PC-3 (cell line): ENCODE data around the gene CD300C. TPM values are rescaled to one million over a fixed set of nuclear protein-coding genes. Genes with fewer than 3 reads are reported as not detected.

ENCODE experiments used
- ATAC-seq: fragments of 200-7000 bp; cut with Tn5 transposase; 2 replicates; pipeline ENCODE4 v1.9.1; 2020; ENCODE audit warnings: mild to moderate bottlenecking, moderate library complexity
- BruUV-seq: library from RNA; stranded (reverse); fragments of 400-500 nt; replicated peaks from 2 replicates; lab custom pipeline; 2021; lab: Mats Ljungman, UMichigan
- CTCF ChIA-PET: fragments of 300-600 bp; sonication (Branson Sonifier 250); formaldehyde crosslinking; loops from one replicate; lab custom pipeline; 2022; ENCODE audit warnings: antibody characterized with exemption; lab: Charles Lee
- POLR2A ChIA-PET: fragments of 300-600 bp; sonication (Branson Sonifier 250); formaldehyde crosslinking; loops from one replicate; lab custom pipeline; 2022; ENCODE audit warnings: antibody characterized with exemption; ENCODE audit not compliant: unreplicated experiment; lab: Charles Lee
- DNase-seq: peaks from one replicate; pipeline ENCODE4 v3.0.0-alpha.2; 2015
- H2AFZ ChIP-seq: fragments of 300-600 bp; sonication (generic); 2 replicates; pipeline ENCODE4 v1.6.0; 2016; ENCODE audit warnings: antibody characterized with exemption, low read length
- H3F3A ChIP-seq: fragments of 300-600 bp; sonication (generic); one replicate; pipeline ENCODE4 v1.6.0; 2017; ENCODE audit warnings: antibody characterized with exemption, low read length, control low read depth, mild to moderate bottlenecking; ENCODE audit not compliant: unreplicated experiment
- H3K27ac ChIP-seq: fragments of 300-600 bp; sonication (generic); 2 replicates; pipeline ENCODE4 v1.5.1; 2016; ENCODE audit warnings: mild to moderate bottlenecking, low read length
- H3K27me3 ChIP-seq: fragments of 300-600 bp; sonication (generic); 2 replicates; pipeline ENCODE4 v1.6.1; 2016; ENCODE audit warnings: low read length, mixed read lengths
- H3K36me3 ChIP-seq: fragments of 300-600 bp; sonication (generic); 2 replicates; pipeline ENCODE4 v1.6.1; 2016; ENCODE audit warnings: low read depth, mixed run types, low read length, mixed read lengths
- H3K4me1 ChIP-seq: fragments of 300-600 bp; sonication (generic); 2 replicates; pipeline ENCODE4 v1.5.1; 2016; ENCODE audit warnings: low read length; ENCODE audit not compliant: insufficient read depth
- H3K4me2 ChIP-seq: fragments of 300-600 bp; sonication (generic); 2 replicates; pipeline ENCODE4 v1.6.0; 2016; ENCODE audit warnings: low read length
- H3K4me3 ChIP-seq: fragments of 300-600 bp; sonication (generic); 2 replicates; pipeline ENCODE4 v1.5.1; 2016; ENCODE audit warnings: mild to moderate bottlenecking, low read length, mixed read lengths
- H3K79me2 ChIP-seq: fragments of 300-600 bp; sonication (generic); 2 replicates; pipeline ENCODE4 v1.6.1; 2017; ENCODE audit warnings: low read length, mixed read lengths
- H3K9ac ChIP-seq: fragments of 300-600 bp; sonication (generic); 2 replicates; pipeline ENCODE4 v1.6.0; 2016; ENCODE audit warnings: mild to moderate bottlenecking, low read length
- H3K9me2 ChIP-seq: fragments of 300-600 bp; sonication (generic); replicated peaks from 2 replicates; pipeline ENCODE4 v1.6.1; 2016; ENCODE audit warnings: mixed run types, low read length, mixed read lengths
- H3K9me3 ChIP-seq: fragments of 300-600 bp; sonication (generic); 2 replicates; pipeline ENCODE4 v1.6.1; 2016; ENCODE audit warnings: low read length, mixed read lengths
- H4K20me1 ChIP-seq: fragments of 300-600 bp; sonication (generic); 2 replicates; pipeline ENCODE4 v1.6.1; 2016; ENCODE audit warnings: low read length, mixed read lengths
- CTCF ChIP-seq: fragments of 300-600 bp; sonication (generic); conservative IDR thresholded peaks from 2 replicates; pipeline ENCODE4 v1.5.1; 2017; ENCODE audit warnings: antibody characterized with exemption, low read depth, mild to moderate bottlenecking, low read length
- EZH2 ChIP-seq: fragments of 300-600 bp; sonication (generic); IDR thresholded peaks from one replicate; pipeline ENCODE4 v1.6.1; 2017; ENCODE audit warnings: antibody characterized with exemption, mild to moderate bottlenecking, low read length; ENCODE audit not compliant: unreplicated experiment
- EZH2phosphoT487 ChIP-seq: fragments of 300-600 bp; sonication (generic); IDR thresholded peaks from 2 replicates; pipeline ENCODE4 v1.6.1; 2018; ENCODE audit warnings: mild to moderate bottlenecking, antibody characterized with exemption, low read length, borderline replicate concordance
- intact Hi-C: fragments of 100-400 bp; cut with micrococcal nuclease; formaldehyde crosslinking; loops from 2 replicates; pipeline ENCODE4 v1.9.0; 2023
- total RNA-seq: library from RNA; depleted of rRNA; stranded (reverse); fragments of >200 nt; gene quantifications from 2 replicates; pipeline ENCODE4 v1.2.3, GENCODE V29; 2014

The CD300C gene
- total RNA-seq, 1 experiment from 2014 or later: not detected

GRCh38 chr17:74550602-74551001 lies 4.7 kb upstream of the CD300C start:
- ChIA-PET POLR2A (no interaction called here), CTCF (no interaction called here)
- no peaks in the 10 kb centered on the region for H3K36me3 ChIP-seq
- intact Hi-C loops: no loop called here
- H3K79me2 ChIP-seq: no peaks in the 10 kb centered on the region
- H2AFZ ChIP-seq: no peak overlapping the region
- H3K9me3 ChIP-seq: no peaks in the 10 kb centered on the region
- H3K27ac ChIP-seq: no peak overlapping the region
- no peak overlapping the region for H3K4me2 ChIP-seq
- BruUV-seq: no TSS peak
- no peak overlapping the region for H3K4me3 ChIP-seq
- no peaks in the 10 kb centered on the region for H3K9me2 ChIP-seq
- DNase-seq (no peak), ATAC-seq (no peak)
- H3K4me1 ChIP-seq: peaks cover 13% of the 10 kb centered on the region
- no peaks in the 10 kb centered on the region for H4K20me1 ChIP-seq
- H3K9ac ChIP-seq: no peak overlapping the region
- no peaks in the 10 kb centered on the region for H3F3A ChIP-seq
- peaks cover 26% of the 10 kb centered on the region for H3K27me3 ChIP-seq
- TF ChIP-seq EZH2phosphoT487 (no peak), EZH2 (no peak), CTCF (no peak)

GRCh38 chr17:74549343-74549742 lies 3.4 kb upstream of the CD300C start:
- no peak overlapping the region for H3K27ac ChIP-seq
- no peaks in the 10 kb centered on the region for H3F3A ChIP-seq
- H3K4me2 ChIP-seq: no peak overlapping the region
- H2AFZ ChIP-seq: no peak overlapping the region
- H3K9me2 ChIP-seq: no peaks in the 10 kb centered on the region
- peaks cover 16% of the 10 kb centered on the region for H3K27me3 ChIP-seq
- POLR2A ChIA-PET: no interaction called here
- H3K4me3 ChIP-seq: no peak overlapping the region
- ATAC-seq (no peak), DNase-seq (no peak)
- no peaks in the 10 kb centered on the region for H3K9me3 ChIP-seq
- TF ChIP-seq CTCF: no peak
- no peak for TF ChIP-seq EZH2
- no peak for TF ChIP-seq EZH2phosphoT487
- BruUV-seq: no TSS peak
- no peaks in the 10 kb centered on the region for H3K79me2 ChIP-seq
- no peak overlapping the region for H3K9ac ChIP-seq
- intact Hi-C loops: no loop called here
- H3K4me1 ChIP-seq: peaks cover 13% of the 10 kb centered on the region
- H3K36me3 ChIP-seq: no peaks in the 10 kb centered on the region
- H4K20me1 ChIP-seq: no peaks in the 10 kb centered on the region
- CTCF ChIA-PET: no interaction called here

GRCh38 chr17:74547736-74548135 lies 1.8 kb upstream of the CD300C start:
- CTCF ChIA-PET: no interaction called here
- H3K27ac ChIP-seq: no peak overlapping the region
- DNase-seq: peak; percentile 61
- peak; percentile 34 for ATAC-seq
- no peak overlapping the region for H2AFZ ChIP-seq
- H3K4me1 ChIP-seq: peaks cover 13% of the 10 kb centered on the region
- H3K4me3 ChIP-seq: no peak overlapping the region
- H3K4me2 ChIP-seq: no peak overlapping the region
- no peaks in the 10 kb centered on the region for H3K36me3 ChIP-seq
- intact Hi-C loops: no loop called here
- H3F3A ChIP-seq: no peaks in the 10 kb centered on the region
- no peaks in the 10 kb centered on the region for H3K9me2 ChIP-seq
- TF ChIP-seq EZH2: no peak
- no peak for TF ChIP-seq EZH2phosphoT487
- TF ChIP-seq CTCF: no peak
- POLR2A ChIA-PET: no interaction called here
- no peaks in the 10 kb centered on the region for H3K79me2 ChIP-seq
- BruUV-seq: no TSS peak
- no peaks in the 10 kb centered on the region for H4K20me1 ChIP-seq
- H3K27me3 ChIP-seq: 0 out of 2 replicates have a peak, but pooled peaks cover under 1% of the 10 kb centered on the region
- no peaks in the 10 kb centered on the region for H3K9me3 ChIP-seq
- no peak overlapping the region for H3K9ac ChIP-seq
